GM18517 (cell line): ENCODE measurements around the gene HDLBP.
"Not testable (repeated sequence)": the region's sequence is repeated elsewhere in the genome, so short reads cannot be mapped to it uniquely, and the experiment has no call there.

Experiments
- ATAC-seq: cut with Tn5 transposase; IDR thresholded peaks from one replicate; pipeline ENCODE4 v1.9.1; 2021; ENCODE audit warnings: mild to moderate bottlenecking, moderate library complexity; ENCODE audit not compliant: unreplicated experiment

HDLBP gene

GRCh38 chr2:241330616-241330981 lies 15.1 kb upstream of the HDLBP start:
- no peak for ATAC-seq

- no peak for ATAC-seq
Observed at GRCh38 chr2:241329669-241330615, 14.5 kb upstream of the HDLBP start.

GRCh38 chr2:241325257-241325656 lies 9.8 kb upstream of the HDLBP start:
- ATAC-seq, result no peak

GRCh38 chr2:241324775-241325174 lies 9.3 kb upstream of the HDLBP start:
- no peak for ATAC-seq

GRCh38 chr2:241323778-241324177 lies 8.3 kb upstream of the HDLBP start:
- no peak for ATAC-seq

GRCh38 chr2:241321886-241322285 lies 6.4 kb upstream of the HDLBP start:
- no peak for ATAC-seq

- no peak for ATAC-seq
Observed at GRCh38 chr2:241321033-241321432, 5.6 kb upstream of the HDLBP start.

GRCh38 chr2:241320394-241320793 lies 4.9 kb upstream of the HDLBP start:
- no peak for ATAC-seq

GRCh38 chr2:241318830-241319229 lies 3.4 kb upstream of the HDLBP start:
- not testable (repeated sequence) for ATAC-seq

GRCh38 chr2:241317391-241317790 lies 1.9 kb upstream of the HDLBP start:
- no peak for ATAC-seq

GRCh38 chr2:241316825-241317224 lies 1.4 kb upstream of the HDLBP start:
- no peak for ATAC-seq

- peak; percentile 33 for ATAC-seq
Observed at GRCh38 chr2:241315879-241316631, 583 bp upstream of the HDLBP start, which contains the start of gene SEPTIN2. Gene SEPTIN2 (plus strand): TSS chr2:241315925. CDS start chr2:241324233, 8,308 bp downstream.

GRCh38 chr2:241314226-241315092 lies 1.0 kb downstream of the HDLBP start:
- ATAC-seq, result peak; percentile 33

- no peak for ATAC-seq
Observed at GRCh38 chr2:241313543-241314095, 1.9 kb downstream of the HDLBP start.

GRCh38 chr2:241312082-241312481 lies 3.4 kb downstream of the HDLBP start:
- ATAC-seq, result no peak

- no peak for ATAC-seq
Observed at GRCh38 chr2:241310917-241311566, 4.4 kb downstream of the HDLBP start.

GRCh38 chr2:241309684-241310117 lies 5.8 kb downstream of the HDLBP start:
- peak; percentile 32 for ATAC-seq

GRCh38 chr2:241308832-241309500 lies 6.5 kb downstream of the HDLBP start:
- ATAC-seq, result no peak

- no peak for ATAC-seq
Observed at GRCh38 chr2:241308267-241308666, 7.2 kb downstream of the HDLBP start.
